Head of caudate nucleus (tissue), 42 donors: ENCODE data around the gene ZNF230.
A peak's percentile ranks its signal among the peaks of the same experiment; 100 is the strongest.

ENCODE experiments used
- DNase-seq, 42 donors: peaks; one replicate each; pipeline versions ENCODE4 v3.0.0 to v3.0.0-alpha.2; 2020 to 2021; ENCODE audit warnings: mixed read lengths in 7 of 42
- intact Hi-C: fragments of 100-400 bp; cut with DNase I; formaldehyde crosslinking; loops from one replicate; pipeline ENCODE4 v1.15.0; 2022

Gene ZNF230

DNA sequence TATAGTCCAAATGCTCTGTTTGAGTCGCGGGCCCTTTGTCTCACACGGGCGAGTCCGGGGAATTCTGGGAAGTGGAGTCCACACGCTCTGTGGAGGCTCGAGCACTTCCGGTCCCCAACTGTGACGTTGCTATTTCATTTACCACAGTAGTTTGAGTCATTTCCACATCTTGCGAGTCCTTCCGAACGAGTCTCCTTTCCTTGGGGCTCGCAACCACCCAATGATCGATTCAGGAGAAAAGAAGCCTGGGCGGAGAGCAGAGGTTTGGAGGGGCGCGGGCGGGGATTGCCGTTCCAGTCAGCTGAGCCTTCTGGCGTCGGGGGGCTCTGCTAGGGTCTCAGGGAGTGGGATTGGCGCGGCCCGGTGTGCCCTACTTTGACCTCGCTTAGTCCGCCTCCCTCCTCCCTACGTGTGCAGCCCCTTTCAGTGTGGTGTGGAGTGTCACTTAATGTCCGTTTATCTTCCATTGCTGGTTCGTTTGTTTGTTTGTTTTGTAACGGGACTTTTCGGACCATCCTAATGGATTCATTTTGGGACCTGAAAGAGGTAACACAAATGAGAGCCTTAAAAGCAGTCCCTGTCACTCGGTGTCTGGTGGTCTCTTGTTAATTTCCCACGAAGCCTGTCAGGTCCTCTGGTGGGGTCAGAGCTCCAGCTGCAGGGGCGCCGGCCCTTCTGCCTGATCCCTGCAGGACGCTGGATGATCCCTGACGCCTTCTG lies 22.6 kb downstream of the ZNF230 start, which contains the start of gene ZNF222:
TSS of gene ZNF222 (plus strand) at position 163 of the 720 bp plus-strand sequence. CDS start at position 221, 58 bp downstream.
- intact Hi-C loops: no loop called here
- DNase-seq: peak; percentile 77 to 96 (median 89)

- no peak for DNase-seq
- intact Hi-C loops: no loop called here
Measured at GRCh38 chr19:44026622-44027021, 23.9 kb downstream of the ZNF230 start.

DNA sequence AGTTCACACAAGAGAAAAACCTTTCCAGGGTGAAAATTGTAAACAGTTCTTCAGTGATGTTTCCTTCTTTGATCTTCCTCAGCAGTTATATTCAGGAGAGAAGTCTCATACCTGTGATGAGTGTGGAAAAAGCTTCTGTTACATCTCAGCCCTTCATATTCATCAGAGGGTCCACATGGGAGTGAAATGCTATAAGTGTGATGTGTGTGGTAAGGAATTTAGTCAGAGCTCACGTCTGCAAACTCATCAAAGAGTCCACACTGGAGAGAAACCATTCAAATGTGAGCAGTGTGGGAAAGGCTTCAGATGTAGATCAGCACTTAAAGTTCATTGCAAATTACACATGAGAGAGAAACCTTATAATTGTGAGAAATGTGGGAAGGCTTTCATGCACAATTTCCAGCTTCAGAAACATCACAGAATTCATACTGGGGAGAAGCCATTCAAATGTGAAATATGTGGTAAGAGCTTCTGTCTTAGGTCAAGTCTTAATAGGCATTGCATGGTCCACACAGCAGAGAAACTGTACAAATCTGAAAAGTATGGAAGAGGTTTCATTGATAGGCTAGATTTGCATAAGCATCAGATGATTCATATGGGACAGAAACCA lies 29.3 kb downstream of the ZNF230 start:
- DNase-seq: no peak
- intact Hi-C loops: no loop called here

DNA sequence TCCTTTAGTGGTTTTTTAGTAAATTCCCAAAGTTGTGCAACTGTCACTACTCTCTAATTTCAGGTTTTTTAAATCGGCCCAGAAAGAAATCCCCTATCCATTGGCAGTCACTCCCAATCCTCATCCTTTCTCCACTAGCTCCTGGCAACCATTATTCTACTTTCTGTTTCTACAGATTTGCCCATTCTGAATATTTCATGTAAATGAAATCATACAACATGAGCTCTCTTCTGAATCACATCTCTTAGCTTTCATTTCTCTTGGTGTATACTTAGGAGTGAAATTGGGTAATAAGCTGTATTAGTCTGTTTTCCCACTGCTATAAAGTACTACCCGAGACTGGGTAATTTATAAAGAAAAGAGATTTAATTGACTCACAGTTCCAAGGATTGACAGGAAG lies 39.4 kb downstream of the ZNF230 start:
- no peak for DNase-seq
- intact Hi-C loops: no loop called here

DNA sequence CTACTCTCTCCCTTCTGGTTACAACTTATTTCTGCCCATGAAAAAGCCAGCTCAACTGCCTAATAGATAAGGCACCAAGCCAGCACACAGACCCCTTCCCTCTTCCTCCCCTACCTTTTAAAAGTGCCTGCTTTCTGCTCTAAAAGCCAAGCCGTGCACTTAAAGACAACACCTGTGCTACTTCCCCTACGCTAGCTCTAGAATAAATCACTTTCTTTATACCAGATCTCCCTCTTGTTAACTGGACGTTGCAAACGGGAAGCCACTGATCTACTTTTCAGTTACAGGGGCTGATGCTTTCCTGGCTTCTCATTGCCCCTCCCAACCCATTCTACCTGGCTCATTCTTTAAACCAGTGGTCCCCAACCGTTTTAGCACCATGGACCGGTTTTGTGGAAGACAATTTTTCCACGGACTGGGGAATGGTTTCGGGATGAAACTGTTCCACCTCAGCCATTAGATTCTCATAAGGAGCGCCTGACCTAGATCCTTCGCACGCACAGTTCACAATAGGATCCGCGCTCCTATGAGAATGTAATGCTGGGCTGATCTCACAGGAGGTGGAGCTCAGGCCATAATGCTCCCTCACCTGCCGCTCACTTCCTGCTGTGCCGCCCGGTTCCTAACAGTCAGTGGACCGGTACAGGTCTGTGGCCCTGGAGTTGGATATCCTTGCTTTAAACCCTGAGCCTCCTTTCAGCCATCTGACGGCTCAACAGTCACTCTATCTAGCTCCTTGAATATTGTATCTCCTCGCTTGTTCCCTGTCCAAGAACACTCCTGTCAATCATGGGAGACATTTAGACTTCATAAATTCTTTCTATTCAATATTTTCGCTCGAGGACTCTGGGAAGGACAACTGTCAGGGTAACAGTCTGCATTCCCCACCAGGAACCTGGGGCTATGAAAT lies 48.2 kb downstream of the ZNF230 start:
- peak; percentile 16 to 87 (median 58) for DNase-seq
- intact Hi-C loops: loop anchor here (5.0 to 10.0 kb wide), 3 partner anchors 41 to 116 kb away; partner anchors contain the start of genes ZNF224, ZNF225 and ZNF45

GRCh38 chr19:44051650-44052402 lies 49.1 kb downstream of the ZNF230 start, which contains the start of gene ZNF223:
Gene ZNF223, plus strand, starts transcription at chr19:44052036. Its CDS starts 3,141 bp downstream, at chr19:44055177.
- intact Hi-C loops: loop anchor here (2.0 to 10.0 kb wide), 4 partner anchors 19 to 117 kb away; partner anchors contain the start of genes ZNF224, ZNF225 and ZNF45
- DNase-seq: peak; percentile 92 to 99 (median 97)

DNA sequence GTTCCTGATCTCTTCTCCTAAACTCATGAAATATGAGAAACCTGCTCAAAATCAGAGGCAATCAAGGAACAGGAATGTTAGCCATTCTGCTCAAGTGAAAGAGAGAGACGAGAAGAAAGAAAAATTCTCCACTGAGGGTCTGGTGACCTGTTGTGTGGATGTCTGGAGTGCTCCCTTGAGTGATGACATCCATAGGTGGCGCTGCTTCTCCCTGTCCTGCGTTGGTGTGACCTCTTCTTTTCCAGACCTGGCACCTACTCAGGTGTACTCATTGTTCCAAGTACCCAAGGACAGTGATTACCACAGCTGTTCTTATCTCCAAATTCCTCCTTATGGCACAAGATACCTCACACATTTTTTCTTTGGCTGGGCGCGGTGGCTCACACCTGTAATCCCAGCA lies 53.1 kb downstream of the ZNF230 start:
- DNase-seq: no peak
- intact Hi-C loops: loop anchor here (10.0 kb wide), 1 partner anchor 121 kb away; the partner anchor contains the start of gene ZNF45

- no peak for DNase-seq
- intact Hi-C loops: loop anchor here (10.0 kb wide), 1 partner anchor 124 kb away; the partner anchor contains the start of gene ZNF45
Measured at GRCh38 chr19:44059229-44059628, 56.5 kb downstream of the ZNF230 start.

GRCh38 chr19:44061038-44061437 lies 58.3 kb downstream of the ZNF230 start:
- intact Hi-C loops: no loop called here
- no peak for DNase-seq
